GM19240 (cell line): Measurements from ENCODE around the gene CCDC9B.

Source experiments
- DNase-seq: peaks from one replicate; pipeline ENCODE4 v3.0.0; 2011; ENCODE audit warnings: low spot score; ENCODE audit not compliant: insufficient read length

The CCDC9B gene

DNA sequence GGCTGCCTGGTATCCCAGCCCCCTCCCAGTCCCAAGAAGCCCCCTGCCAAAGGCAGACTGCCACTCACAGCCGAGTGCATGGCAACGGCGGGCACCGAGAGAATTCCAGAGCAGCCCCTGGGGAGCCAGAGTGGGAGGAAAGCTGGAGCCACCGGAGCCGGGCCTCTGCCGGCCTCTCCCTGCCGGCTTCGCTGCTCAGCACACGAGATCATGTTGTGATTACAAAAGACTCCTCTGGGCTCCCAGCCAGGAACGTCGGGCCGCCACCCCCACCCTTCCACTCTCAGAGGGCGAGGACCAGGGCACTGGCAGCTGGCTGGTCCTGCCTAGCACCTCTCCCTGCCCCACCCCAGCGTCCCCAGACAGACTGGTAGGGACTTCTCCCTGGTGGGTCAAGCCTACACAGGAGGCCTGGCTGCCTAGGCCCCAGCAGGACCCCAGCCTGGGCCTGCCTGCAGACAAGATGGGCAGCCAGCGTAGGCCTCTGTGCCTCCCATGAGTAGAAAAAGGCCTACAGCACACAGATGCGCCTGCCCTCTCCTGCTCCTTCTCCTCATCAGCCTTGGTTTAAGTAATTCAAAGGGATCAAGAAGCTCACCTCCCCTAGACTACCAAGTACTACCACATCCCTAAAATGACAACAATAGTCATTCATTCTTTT is at the start of gene CCDC9B:
CCDC9B (minus strand) TSS at position 200 of the 661 bp plus-strand sequence; CDS start at position 80, 120 bp downstream.
- no peak for DNase-seq

DNA sequence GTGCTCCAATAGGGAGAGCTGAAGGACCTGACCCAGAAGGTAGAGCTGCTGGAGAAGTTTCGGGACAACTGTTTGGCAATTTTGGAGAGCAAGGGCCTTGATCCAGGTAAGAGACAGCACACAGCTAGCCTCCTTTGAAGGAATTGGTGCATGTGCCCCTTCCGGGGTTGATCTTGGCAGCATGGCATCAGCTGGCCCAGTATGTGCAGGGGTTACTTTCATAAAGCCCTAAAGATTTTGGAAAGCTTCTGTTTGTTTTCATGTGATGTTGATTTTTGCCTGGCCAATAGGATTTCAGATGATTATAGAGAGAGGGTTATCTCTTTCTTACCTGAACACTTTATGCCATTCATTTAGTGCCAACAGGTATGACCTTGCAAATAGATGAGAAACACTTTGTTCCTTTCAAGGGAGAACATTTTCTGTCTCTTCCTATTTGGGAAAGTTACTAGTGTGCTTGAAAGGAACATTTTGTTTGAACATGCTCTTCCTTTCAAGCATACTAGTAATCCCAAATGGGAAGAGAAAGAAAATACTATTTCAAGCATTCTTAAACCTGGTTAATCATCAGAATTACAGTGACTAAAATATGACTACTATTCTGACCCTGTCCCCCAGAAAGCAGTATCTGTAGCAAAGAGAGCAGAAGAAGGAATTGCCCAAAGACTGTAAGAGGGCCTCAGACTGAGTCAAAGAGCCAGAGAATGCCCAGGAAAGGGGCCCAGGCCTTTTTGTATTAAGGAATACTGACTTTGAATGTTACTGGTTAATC is 49.3 kb upstream of the CCDC9B start:
- no peak for DNase-seq

DNA sequence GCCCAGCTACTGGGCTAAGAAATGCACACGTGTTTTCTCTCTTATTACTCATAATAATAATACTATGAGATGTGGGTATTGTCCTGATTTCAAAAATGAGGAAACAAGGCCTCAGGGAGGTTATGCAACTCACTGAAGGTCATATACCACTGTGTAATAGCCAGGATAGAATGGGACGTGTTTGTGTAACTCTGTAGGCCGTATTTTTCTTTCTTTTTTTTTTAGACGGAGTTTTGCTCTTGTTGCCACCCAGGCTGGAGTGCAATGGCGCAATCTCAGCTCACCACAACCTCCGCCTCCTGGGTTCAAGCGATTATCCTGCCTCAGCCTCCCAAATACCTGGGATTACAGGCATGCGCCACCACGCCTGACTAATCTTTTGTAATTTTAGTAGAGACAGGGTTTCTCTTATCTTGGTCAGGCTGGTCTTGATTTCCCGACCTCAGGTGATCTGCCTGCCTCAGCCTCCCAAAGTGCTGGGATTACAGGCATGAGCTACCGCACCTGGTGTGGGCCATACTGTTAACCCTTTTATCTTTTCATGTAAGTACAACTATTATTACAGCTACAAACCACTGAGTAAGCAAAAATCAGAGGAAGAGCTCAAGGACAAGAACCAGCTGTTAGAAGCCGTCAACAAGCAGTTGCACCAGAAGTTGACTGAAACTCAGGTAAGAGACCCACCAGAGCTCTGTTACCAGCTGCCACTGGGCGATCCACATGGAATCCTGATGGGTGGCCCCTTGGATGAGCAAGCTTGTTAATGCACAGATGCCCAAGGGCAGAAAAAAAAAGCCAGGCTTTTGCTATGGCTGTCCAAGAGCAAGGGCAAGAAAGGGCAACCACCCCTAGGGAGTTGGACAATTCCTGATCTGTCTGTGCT is 48.4 kb upstream of the CCDC9B start:
- no peak for DNase-seq

DNA sequence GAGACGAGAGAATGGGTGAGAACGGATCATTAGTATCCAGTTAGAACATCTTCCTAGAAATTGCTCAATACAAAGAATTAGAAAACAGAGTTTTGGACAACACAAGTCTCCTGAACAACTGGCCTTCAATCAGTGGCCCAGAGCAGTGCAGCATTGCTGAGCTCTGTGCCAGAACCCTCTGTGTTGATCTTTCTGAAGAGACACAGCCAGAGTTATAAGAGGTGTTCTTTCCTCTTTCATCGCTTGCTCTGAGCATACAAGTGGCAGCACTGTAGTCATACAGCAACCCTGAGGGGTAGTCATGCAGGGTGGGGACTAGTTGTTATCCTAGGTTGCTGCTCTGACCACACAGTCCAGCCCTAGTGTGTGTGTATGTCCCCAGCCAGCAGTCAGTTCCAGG is 45.7 kb upstream of the CCDC9B start:
- DNase-seq, result no peak

DNA sequence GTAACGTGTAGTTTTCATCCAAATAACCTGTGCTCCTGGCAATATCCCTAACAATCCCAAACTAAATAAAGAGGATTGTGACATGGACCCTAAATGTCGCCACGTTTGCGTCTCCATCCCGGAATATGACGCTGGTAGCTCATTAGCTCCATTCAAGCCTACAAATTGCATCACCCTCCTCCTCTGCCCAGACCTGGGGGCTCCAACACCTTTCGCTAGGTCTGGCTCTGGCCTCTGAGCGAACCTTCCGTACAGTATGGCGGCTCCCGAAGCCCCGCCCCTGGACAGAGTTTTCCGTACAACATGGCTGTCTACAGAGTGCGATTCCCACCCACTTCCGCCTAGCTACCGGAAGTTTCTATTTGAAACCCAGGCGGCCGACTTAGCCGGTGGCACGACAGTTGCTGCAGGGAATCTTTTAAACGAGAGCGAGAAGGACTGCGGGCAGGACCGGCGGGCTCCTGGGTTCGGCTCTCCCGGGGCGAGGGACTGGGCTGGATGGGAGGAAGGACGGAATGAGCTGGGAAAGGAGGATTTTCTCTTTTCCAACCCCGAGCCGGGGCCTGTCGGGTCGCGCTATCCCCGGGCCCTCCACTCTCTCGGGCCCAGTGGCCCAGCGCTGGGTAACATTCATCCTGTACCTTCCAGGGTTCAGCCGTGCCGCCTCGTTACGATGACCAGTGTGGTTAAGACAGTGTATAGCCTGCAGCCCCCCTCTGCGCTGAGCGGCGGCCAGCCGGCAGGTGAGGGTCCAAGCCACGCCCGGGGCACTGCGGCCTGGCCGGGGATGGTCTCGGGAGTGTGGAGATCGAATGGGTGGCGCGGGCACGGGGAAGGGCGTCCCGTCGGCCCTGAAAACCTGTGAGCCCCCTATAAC is 42.1 kb upstream of the CCDC9B start, which contains the start of gene KNSTRN:
KNSTRN (plus strand) TSS at position 142 of the 877 bp plus-strand sequence; CDS start at position 257, 115 bp downstream.
- peak; percentile 88 for DNase-seq

DNA sequence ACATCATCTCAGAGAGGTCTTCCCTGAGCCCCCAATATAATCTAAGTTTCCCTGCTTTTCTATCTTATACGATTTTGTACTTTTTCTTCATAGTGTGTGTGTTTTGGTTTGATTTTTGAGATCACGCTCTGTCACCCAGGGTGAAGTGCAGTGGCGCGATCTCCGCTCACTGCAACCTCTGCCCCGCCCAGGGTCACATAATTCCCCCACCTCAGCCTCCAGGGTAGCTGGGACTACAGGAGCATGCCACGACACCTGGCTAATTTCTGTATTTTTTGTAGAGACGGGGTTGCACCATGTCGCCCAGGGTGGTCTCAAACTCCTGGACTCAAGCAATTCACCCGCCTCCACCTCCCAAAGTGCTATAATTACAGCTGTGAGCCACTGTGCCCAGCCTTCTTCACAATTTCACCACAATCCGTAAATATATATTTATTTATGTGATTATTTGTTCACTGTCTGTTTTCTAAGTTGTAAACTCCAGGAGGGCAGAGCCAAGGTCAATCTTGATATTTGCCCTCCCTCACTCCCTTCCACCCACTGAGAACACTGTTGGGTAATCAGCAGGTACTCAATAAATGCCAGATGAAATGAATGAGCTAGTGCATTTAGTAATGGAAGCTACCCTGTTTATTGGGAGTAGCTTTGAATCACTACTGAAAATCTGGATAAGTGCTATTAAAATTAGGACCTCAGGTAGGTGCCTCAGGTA is 41.2 kb upstream of the CCDC9B start:
- no peak for DNase-seq

DNA sequence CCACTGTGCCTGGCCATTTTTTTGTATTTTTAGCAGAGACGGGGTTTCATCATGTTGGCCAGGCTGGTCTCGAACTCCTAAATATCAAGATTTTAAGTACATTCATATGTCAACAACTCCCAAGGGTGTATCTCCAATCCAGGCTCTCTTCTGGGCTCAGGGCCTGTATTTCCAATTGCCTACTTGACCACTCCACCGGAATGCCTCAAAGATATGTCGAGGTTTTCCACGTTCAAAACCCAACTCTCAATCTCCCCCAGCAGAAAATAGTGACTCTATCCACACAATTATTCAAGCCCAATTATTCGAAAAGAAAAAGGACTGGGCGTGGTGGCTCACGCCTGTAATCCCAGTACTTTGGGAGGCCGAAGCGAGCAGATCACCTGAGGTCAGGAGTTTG is 39.9 kb upstream of the CCDC9B start:
- DNase-seq, result no peak

DNA sequence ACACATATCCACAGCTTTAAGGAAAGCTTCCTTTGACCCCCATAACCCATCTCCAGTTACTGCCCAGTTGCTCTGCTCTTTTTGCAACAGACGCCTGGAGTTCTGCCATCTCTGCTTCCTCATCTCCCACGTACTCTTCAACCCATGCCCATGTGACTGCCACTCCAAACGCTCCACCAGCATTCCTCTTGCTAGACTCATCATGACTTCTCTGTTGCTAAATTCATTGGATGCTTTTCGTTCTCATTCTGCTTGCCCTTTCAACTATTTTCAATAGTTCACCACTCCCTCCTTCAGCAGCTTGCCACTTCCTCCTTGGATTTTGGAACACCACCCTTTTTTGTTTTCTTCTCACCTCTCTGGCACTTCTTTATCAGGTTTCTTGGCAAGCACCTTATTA is 39.1 kb upstream of the CCDC9B start:
- DNase-seq, result no peak

DNA sequence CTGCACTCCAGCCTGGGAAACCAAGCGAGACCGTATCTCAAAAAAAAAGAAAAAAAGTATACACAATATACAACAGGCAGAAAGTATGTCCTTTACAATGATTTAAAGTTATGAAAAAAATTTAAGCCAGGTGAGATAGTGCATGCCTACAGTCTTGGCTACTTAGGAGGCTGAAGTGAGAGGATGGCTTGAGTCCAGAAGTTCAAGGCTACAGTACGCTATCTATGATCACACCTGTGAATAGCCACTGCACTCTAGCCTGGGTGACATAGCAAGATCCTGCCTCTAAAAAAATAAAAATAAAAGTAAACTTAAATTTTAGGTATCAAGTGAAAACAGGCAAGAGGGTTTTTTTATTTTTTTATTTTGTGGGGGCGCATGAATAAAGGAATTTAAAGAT is 38.6 kb upstream of the CCDC9B start:
- no peak for DNase-seq

DNA sequence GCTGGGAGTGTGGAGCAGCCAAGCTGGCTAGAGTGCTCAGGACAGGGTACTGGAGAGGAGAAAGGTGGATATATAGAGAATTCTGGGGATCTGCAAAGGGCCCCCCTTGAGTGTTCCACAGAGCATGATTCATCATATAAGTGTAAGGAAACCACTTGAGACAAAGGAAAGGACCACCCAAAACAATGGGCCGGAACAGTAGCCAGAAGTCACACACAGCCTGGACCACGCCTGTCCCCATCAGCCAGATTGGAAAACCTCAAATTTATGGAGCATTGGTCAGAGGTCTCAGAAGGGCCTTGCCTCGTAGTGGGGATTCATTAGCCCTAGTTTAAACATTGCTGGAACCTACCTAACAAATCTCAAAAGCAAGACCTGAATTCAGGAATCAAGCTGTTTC is 36.9 kb upstream of the CCDC9B start:
- no peak for DNase-seq

DNA sequence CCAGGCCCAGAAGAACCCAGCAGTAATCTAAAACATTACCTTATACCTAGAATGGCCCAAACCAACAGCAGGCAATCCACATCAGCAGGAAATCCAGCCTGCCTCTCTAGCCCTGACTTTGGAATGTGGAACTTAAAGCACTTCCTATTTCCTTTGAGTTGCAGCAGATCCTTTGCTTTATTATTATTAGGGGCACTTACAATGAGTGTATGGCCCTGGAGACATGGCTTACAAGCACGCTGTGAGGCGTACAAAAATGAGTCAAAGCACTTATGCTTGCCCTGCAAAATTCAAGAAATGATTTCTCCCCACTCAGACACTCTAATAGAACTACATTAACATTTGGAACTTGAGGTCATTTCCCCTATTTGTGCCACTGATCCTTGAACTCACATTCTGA is 32.2 kb upstream of the CCDC9B start:
- DNase-seq, result no peak

DNA sequence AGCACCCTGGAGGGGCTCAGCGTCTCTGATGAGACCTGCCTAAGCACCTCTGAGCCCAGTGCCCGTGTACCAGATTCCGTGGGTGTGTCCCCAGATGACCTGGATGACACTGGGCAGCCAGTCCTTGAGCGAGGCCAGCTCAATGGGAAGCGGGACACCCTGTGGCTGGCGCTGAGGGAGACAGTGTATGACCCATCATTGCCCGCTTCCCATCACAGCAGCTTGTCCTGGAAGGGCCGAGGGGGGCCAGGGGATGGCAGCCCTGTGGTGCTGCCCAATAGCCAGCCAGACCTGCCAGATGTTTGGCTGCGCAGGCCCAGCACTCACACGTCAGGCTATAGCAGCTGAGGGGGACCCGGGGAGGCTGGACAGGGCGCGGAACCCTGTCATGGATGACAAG is 29.2 kb upstream of the CCDC9B start:
- DNase-seq, result no peak

DNA sequence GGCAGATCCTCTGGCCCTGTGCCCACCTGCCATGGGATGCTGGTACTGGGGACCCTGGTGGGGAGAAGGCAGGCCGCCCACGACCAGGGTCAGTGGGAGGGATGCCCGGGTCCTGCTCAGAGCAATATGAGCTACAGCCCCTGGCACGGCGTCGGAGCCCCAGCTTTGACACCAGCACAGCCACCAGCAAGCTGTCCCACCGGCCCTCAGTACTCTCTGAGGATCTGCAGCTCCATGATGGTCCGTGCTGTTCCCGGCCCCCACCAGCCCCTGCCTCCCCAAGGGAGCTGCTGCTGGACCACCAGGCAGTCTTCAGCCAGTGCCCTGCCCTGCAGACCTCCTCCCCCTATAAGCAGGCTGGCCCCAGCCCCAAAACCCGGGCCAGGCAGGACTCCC is 28.7 kb upstream of the CCDC9B start:
- no peak for DNase-seq

DNA sequence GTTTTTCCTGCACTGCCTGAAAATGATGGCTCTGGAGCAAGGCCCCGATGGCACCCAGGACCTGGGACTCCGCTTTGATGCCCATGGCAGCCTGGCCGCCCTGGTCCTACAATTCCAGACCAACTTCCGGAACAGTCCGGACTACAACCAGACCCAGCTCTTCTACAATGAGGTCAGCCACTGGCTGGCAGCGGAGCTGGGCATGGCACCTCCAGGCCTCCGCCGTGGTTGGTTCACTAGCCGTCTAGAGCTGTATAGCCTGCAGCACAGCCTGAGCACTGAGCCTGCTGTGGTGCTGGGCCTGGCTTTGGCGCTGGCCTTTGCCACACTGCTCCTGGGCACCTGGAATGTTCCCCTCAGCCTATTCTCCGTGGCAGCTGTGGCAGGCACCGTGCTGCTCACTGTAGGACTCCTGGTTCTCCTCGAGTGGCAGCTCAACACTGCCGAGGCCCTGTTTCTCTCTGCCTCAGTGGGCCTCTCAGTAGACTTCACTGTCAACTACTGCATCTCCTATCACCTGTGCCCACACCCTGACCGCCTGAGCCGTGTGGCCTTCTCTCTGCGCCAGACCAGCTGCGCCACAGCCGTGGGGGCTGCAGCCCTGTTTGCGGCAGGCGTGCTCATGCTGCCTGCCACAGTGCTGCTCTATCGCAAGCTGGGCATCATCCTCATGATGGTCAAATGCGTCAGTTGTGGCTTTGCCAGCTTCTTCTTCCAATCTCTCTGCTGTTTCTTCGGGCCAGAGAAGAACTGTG is 28.2 kb upstream of the CCDC9B start:
- no peak for DNase-seq

DNA sequence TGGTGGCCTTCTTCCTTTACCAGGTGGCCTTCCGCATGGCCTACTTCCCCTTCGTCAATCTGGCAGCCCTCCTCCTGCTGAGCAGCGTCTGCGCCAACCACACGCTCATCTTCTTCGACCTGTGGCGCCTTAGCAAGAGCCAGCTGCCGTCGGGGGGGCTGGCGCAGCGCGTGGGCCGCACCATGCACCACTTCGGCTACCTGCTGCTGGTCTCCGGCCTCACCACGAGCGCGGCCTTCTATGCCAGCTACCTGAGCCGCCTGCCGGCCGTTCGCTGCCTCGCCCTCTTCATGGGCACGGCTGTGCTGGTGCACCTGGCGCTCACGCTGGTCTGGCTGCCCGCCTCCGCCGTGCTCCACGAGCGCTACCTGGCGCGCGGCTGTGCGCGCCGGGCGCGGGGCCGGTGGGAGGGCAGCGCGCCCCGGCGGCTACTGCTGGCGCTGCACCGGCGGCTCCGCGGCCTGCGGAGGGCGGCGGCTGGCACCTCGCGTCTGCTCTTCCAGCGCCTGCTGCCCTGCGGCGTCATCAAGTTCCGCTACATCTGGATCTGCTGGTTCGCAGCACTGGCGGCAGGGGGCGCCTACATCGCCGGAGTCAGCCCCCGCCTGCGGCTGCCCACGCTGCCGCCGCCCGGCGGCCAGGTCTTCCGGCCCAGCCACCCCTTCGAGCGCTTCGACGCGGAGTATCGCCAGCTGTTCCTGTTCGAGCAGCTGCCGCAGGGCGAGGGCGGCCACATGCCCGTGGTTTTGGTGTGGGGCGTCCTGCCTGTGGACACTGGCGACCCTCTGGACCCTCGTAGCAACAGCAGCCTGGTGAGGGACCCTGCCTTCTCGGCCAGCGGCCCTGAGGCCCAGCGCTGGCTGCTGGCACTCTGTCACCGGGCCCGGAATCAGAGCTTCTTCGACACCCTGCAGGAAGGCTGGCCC is 27.2 kb upstream of the CCDC9B start:
- peak; percentile 83 for DNase-seq

DNA sequence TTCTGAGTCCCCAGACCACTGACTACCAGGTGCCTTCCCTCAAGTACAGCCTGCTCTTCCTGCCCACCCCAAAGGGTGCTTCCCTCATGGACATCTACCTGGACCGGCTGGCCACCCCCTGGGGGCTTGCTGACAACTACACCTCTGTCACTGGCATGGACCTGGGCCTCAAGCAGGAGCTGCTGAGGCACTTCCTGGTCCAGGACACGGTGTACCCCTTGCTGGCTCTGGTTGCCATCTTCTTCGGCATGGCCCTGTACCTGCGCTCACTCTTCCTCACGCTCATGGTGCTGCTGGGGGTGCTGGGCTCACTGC is 26.6 kb upstream of the CCDC9B start:
- DNase-seq, result no peak

DNA sequence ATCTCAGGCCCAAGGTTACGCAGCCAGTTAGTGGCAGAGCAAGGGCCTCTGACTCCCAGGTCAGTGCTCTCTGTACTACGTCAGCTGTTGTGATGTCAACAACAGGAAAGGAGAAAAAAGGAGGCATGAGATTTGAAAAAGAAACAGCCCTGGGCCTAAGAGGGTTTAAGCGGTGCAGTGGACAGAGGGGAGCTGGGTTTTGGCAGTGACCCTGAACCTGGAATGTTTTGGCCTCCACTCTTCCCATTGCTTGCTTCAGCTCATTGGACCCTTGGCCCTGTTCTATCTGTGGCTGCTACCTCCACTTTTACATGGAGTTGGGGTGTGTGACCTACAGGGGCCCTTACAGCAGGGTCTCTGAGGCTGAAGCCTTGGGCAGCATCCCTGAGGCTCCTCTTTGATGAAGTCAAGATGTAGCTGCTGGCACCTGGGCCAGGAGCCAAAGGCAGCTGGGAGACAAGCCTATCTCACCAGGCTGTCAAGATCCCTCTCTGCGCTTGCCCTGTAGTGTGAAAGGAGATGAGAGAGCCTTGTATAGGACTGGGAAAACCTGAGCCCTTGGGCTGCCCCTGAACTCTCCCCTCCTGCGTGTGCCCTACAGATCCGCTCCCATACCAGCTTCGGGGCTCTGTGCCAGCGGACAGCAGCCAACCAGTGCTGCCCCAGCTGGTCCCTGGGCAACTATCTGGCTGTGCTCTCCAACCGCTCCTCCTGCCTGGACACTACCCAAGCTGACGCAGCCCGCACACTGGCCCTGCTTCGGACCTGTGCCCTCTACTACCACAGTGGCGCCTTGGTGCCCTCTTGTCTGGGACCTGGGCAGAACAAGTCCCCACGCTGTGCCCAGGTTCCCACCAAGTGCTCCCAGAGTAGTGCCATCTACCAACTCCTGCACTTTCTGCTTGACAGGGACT is 26.0 kb upstream of the CCDC9B start:
- DNase-seq, result no peak
